ENCODE results near the gene PLXNB3. TPM values are rescaled to one million over a fixed set of nuclear protein-coding genes. Genes with fewer than 3 reads are reported as not detected.
A peak's percentile ranks its signal among the peaks of the same experiment; 100 is the strongest.

The PLXNB3 gene
- total RNA-seq, 1 donor from 2014 or later, result 0.71 TPM

DNA sequence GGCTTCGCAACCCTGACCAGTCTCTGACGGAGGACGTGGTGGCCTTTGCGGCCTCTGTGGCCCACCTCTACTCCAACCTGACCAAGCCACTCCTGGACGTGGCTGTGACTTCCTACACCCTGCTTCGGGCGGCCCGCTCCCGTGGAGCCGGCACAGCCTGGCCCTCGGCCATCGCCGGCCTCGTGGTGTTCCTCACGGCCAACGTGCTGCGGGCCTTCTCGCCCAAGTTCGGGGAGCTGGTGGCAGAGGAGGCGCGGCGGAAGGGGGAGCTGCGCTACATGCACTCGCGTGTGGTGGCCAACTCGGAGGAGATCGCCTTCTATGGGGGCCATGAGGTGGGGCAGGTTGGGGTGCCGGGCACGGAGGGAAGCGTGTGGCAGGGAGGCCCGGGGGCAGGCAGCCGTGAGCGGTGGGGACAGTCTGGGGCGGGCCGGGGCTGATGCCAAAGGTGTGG is 38.2 kb upstream of the PLXNB3 start:
- Histone ChIP-seq H3K4me2 (no peak overlapping the region), H3K79me2 (ENCODE audit: low read depth) (peaks cover 21% of the 10 kb centered on the region), H3K9me3 (ENCODE audit: low read depth) (no peaks in the 10 kb centered on the region), H3K27ac (no peak overlapping the region), H2AFZ (replicated peaks) (no peak overlapping the region), H3K36me3 (peaks cover 3% of the 10 kb centered on the region), H3K9ac (no peak overlapping the region), H4K20me1 (ENCODE audit: low read depth) (peaks cover 52% of the 10 kb centered on the region), H3K27me3 (no peaks in the 10 kb centered on the region), H3K4me1 (peaks cover 12% of the 10 kb centered on the region), H3F3A (ENCODE audit: low read depth) (no peaks in the 10 kb centered on the region), H3K4me3 (no peak overlapping the region)
- no peak overlapping the region for H3K27ac Mint-ChIP-seq
- peaks cover 20% of the 10 kb centered on the region for H3K4me1 Mint-ChIP-seq
- H3K27me3 Mint-ChIP-seq (ENCODE audit: insufficient read depth, low read depth), result peaks cover 6% of the 10 kb centered on the region
- TF ChIP-seq EZH2 (IDR thresholded peaks at IDR 0.05) (no peak), EZH2phosphoT487 (IDR thresholded peaks at IDR 0.05) (no peak)
- TF ChIP-seq, protein P1, sequence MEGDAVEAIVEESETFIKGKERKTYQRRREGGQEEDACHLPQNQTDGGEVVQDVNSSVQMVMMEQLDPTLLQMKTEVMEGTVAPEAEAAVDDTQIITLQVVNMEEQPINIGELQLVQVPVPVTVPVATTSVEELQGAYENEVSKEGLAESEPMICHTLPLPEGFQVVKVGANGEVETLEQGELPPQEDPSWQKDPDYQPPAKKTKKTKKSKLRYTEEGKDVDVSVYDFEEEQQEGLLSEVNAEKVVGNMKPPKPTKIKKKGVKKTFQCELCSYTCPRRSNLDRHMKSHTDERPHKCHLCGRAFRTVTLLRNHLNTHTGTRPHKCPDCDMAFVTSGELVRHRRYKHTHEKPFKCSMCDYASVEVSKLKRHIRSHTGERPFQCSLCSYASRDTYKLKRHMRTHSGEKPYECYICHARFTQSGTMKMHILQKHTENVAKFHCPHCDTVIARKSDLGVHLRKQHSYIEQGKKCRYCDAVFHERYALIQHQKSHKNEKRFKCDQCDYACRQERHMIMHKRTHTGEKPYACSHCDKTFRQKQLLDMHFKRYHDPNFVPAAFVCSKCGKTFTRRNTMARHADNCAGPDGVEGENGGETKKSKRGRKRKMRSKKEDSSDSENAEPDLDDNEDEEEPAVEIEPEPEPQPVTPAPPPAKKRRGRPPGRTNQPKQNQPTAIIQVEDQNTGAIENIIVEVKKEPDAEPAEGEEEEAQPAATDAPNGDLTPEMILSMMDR (IDR thresholded peaks at IDR 0.05), result no peak
- H3K36me3 Mint-ChIP-seq, result peaks cover 7% of the 10 kb centered on the region
- DNase-seq (ENCODE audit: low spot score), result no peak
- peak overlapping the region; percentile 66 for H3K4me3 Mint-ChIP-seq
- peaks cover 17% of the 10 kb centered on the region for H3K9me3 Mint-ChIP-seq

DNA sequence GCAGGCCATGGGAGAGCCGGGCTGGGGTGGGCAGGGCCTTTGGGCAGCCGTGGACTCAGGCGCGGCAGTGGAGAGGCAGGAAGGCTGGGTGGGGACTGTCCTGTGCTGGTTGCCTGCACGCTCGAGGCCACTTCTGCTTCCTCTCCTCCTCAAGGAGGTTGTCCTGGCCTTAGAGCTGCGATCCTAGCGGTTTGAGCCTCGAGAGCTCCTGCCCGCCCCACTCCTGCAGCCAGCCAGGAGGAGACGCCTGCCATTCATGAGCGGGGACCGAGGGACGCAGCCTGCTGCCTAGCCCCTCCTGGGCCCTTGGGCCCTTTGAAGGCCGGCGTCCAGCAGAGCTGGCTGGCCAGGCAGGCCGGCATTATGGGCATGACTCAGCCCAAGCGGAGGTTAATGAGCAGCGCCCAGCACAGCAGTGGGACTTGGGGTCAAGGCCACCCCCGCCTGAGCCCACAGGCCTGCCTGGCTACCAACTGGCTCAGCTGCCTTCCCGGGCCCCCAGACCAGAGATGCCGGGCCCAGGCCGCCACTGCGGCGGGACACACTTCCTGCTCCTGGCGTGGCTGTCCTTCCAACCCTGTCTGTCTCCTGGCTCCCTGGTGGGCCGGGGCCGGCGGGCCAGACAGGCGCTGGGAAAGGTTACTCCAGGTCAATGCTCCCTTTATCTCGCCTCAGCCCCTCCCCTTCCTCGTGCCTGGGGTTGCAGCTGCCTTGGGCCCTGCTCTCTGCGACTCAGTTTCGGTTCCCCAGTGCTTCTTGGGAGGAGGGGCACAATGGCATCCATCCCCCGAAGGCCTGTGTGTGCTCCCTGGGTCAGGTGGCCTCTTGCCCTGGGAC is 37.5 kb upstream of the PLXNB3 start:
- DNase-seq (ENCODE audit: low spot score), result peak; percentile 84
- H3K36me3 ChIP-seq, result peaks cover 3% of the 10 kb centered on the region
- Mint-ChIP-seq H3K36me3 (peaks cover 9% of the 10 kb centered on the region), H3K9me3 (peaks cover 21% of the 10 kb centered on the region), H3K4me1 (peaks cover 20% of the 10 kb centered on the region), H3K4me3 (peak overlapping the region; percentile 71), H3K27me3 (ENCODE audit: insufficient read depth, low read depth) (peaks cover 6% of the 10 kb centered on the region), H3K27ac (peak overlapping the region; percentile 29)
- H2AFZ ChIP-seq (replicated peaks), result no peak overlapping the region
- H3K79me2 ChIP-seq (ENCODE audit: low read depth), result peaks cover 21% of the 10 kb centered on the region
- H3K9me3 ChIP-seq (ENCODE audit: low read depth), result no peaks in the 10 kb centered on the region
- peaks cover 52% of the 10 kb centered on the region for H4K20me1 ChIP-seq (ENCODE audit: low read depth)
- peak overlapping the region; percentile 3 for H3K4me3 ChIP-seq
- TF ChIP-seq EZH2phosphoT487 (IDR thresholded peaks at IDR 0.05), result no peak
- TF ChIP-seq, protein P1 (IDR thresholded peaks at IDR 0.05), result no peak
- TF ChIP-seq EZH2 (IDR thresholded peaks at IDR 0.05), result no peak
- H3K27ac ChIP-seq, result no peak overlapping the region
- H3K4me1 ChIP-seq, result peaks cover 12% of the 10 kb centered on the region
- H3K27me3 ChIP-seq, result no peaks in the 10 kb centered on the region
- peak overlapping the region; percentile 59 for H3K4me2 ChIP-seq
- H3F3A ChIP-seq (ENCODE audit: low read depth), result no peaks in the 10 kb centered on the region
- H3K9ac ChIP-seq, result no peak overlapping the region

DNA sequence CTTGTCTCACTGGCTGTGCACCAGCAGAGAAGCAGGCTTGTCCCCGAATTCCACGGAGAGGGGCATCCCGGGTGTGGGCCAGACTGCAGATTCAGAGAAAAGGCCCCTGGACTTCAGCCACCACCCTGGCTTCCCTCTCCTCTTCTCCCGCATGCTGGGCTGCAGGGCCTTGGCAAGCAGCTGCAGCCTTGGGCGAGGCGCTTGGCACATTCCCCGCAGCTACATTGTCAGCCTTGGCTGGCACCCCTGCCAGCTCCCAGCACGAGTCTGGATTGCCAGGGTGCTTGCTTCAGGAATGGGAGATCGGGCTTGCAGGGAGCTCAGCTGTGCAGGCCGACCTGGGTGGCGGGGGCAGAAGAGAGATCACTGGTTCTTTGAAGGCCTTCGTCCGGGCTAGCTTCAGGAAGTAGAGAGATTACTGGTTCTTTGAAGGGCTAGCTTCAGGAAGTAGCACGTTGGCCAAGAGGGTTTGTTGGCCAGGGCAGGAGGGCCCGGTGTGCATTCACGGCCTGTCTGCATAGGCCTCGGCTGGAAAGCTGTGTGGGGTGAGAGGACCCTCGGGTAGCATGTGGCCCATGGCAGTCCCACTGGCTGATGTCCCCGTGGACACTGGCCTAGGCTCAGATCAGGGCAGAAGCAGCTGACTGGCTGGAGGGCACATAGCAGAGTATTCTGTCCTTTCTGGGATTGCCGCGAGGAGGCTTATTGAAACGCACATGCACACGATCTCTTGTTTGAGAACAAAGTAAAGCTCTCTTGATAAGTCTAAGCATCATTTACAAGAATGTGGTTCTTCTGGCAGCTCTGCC is 36.7 kb upstream of the PLXNB3 start:
- Histone ChIP-seq H3K4me1 (peaks cover 8% of the 10 kb centered on the region), H3K9ac (no peak overlapping the region), H3K4me3 (peak overlapping the region; percentile 3), H3K9me3 (ENCODE audit: low read depth) (no peaks in the 10 kb centered on the region), H3K27me3 (no peaks in the 10 kb centered on the region), H3K36me3 (no peaks in the 10 kb centered on the region), H3K79me2 (ENCODE audit: low read depth) (peaks cover 13% of the 10 kb centered on the region), H3K27ac (no peak overlapping the region), H3F3A (ENCODE audit: low read depth) (no peaks in the 10 kb centered on the region), H4K20me1 (ENCODE audit: low read depth) (peaks cover 44% of the 10 kb centered on the region), H2AFZ (replicated peaks) (no peak overlapping the region), H3K4me2 (peak overlapping the region; percentile 59)
- Mint-ChIP-seq H3K4me1 (peaks cover 20% of the 10 kb centered on the region), H3K27me3 (ENCODE audit: insufficient read depth, low read depth) (peaks cover 6% of the 10 kb centered on the region), H3K27ac (peak overlapping the region; percentile 29), H3K9me3 (peaks cover 27% of the 10 kb centered on the region), H3K36me3 (peaks cover 8% of the 10 kb centered on the region), H3K4me3 (peak overlapping the region; percentile 71)
- no peak for TF ChIP-seq EZH2 (IDR thresholded peaks at IDR 0.05)
- TF ChIP-seq EZH2phosphoT487 (IDR thresholded peaks at IDR 0.05), result no peak
- TF ChIP-seq, protein P1 (IDR thresholded peaks at IDR 0.05), result no peak
- DNase-seq (ENCODE audit: low spot score), result no peak
